H1 (cell line): ENCODE data around the gene EIF2AK2. TPM values are rescaled to one million over a fixed set of nuclear protein-coding genes. Genes with fewer than 3 reads are reported as not detected.

Experiments used
- CTCF ChIA-PET: fragments of 300-600 bp; sonication (Branson Sonifier 250); formaldehyde crosslinking; loops from one replicate; lab custom pipeline; 2021; ENCODE audit not compliant: partially characterized antibody; lab: Charles Lee
- POLR2A ChIA-PET: fragments of 300-600 bp; sonication (Branson Sonifier 250); formaldehyde crosslinking; loops from one replicate; lab custom pipeline; 2021; ENCODE audit warnings: inconsistent platforms; ENCODE audit not compliant: partially characterized antibody; lab: Charles Lee
- DNase-seq, 2 experiments: peaks; one replicate each; pipeline versions ENCODE4 v3.0.0 to v3.0.0-alpha.2; 2010 to 2022; ENCODE audit warnings: low spot score in 2 of 2, low read depth in 1 of 2, mixed read lengths in 1 of 2
- FAIRE-seq: peaks from 2 replicates; lab custom pipeline; 2011; peaks lifted over from hg19 to GRCh38; lab: Jason Lieb, UNC
- H2AFZ ChIP-seq: 2 replicates; pipeline ENCODE4 v1.8.1; 2012; ENCODE audit warnings: low read length, inconsistent platforms
- H2AK5ac ChIP-seq: 2 replicates; pipeline ENCODE4 v1.6.1; 2013; ENCODE audit warnings: low read depth, low read length
- H2BK120ac ChIP-seq: replicated peaks from 2 replicates; pipeline ENCODE3; 2013; ENCODE audit warnings: low read depth, low read length, inconsistent platforms
- H2BK12ac ChIP-seq: 2 replicates; pipeline ENCODE4 v1.6.1; 2013; ENCODE audit warnings: low read depth, low read length
- H2BK15ac ChIP-seq: 2 replicates; pipeline ENCODE4 v1.6.1; 2013; ENCODE audit warnings: low read length
- H2BK20ac ChIP-seq: 2 replicates; pipeline ENCODE4 v1.6.1; 2013; ENCODE audit warnings: low read length
- H2BK5ac ChIP-seq: 2 replicates; pipeline ENCODE4 v1.6.1; 2013; ENCODE audit warnings: low read depth, low read length
- H3K14ac ChIP-seq: 2 replicates; pipeline ENCODE4 v1.6.1; 2013; ENCODE audit warnings: inconsistent platforms; ENCODE audit not compliant: insufficient read length
- H3K18ac ChIP-seq: 2 replicates; pipeline ENCODE4 v1.6.1; 2013; ENCODE audit warnings: low read length; ENCODE audit errors: extremely low read depth
- H3K23ac ChIP-seq: 2 replicates; pipeline ENCODE4 v1.6.1; 2013; ENCODE audit warnings: inconsistent platforms; ENCODE audit not compliant: insufficient read length
- H3K23me2 ChIP-seq: 2 replicates; pipeline ENCODE4 v1.6.1; 2013; ENCODE audit warnings: low read depth, low read length
- H3K27ac ChIP-seq: 2 replicates; pipeline ENCODE4 v1.6.1; 2011; ENCODE audit warnings: low read depth, low read length, inconsistent platforms
- H3K27me3 ChIP-seq, 4 experiments: replicated peaks in 1 of 4; 1 replicate in 1 of 4; 2 replicates in 3 of 4; pipeline versions ENCODE4 v1.6.1 to v1.8.1; 2011 to 2013; ENCODE audit warnings: low read length in 3 of 4, mild to moderate bottlenecking in 3 of 4, inconsistent platforms in 2 of 4, mixed read lengths in 2 of 4, moderate library complexity in 1 of 4; ENCODE audit not compliant: control insufficient read depth in 3 of 4, insufficient read depth in 3 of 4; ENCODE audit errors: extremely low read depth in 1 of 4
- H3K36me3 ChIP-seq, 4 experiments: 2 replicates each; pipeline versions ENCODE4 v1.6.1 to v1.8.1; 2011 to 2013; ENCODE audit warnings: mild to moderate bottlenecking in 4 of 4, low read length in 3 of 4, moderate library complexity in 2 of 4, control low read depth in 1 of 4, inconsistent platforms in 1 of 4; ENCODE audit not compliant: insufficient read depth in 4 of 4, control insufficient read depth in 2 of 4
- H3K4ac ChIP-seq: replicated peaks from 2 replicates; pipeline ENCODE3; 2013; ENCODE audit warnings: low read length, low read depth, mixed read lengths, inconsistent platforms; ENCODE audit not compliant: insufficient read length
- H3K4me1 ChIP-seq, 4 experiments: replicated peaks in 1 of 4; 1 replicate in 1 of 4; 2 replicates in 3 of 4; pipeline versions ENCODE4 v1.6.1 to v1.8.1; 2011 to 2013; ENCODE audit warnings: low read length in 3 of 4, inconsistent platforms in 2 of 4, mixed read lengths in 1 of 4; ENCODE audit not compliant: insufficient read depth in 4 of 4, control insufficient read depth in 3 of 4
- H3K4me2 ChIP-seq, 2 experiments: 2 replicates each; pipeline versions ENCODE4 v1.6.1 to v1.8.1; 2011 to 2013; ENCODE audit warnings: low read depth in 2 of 2, low read length in 2 of 2, control low read depth in 1 of 2, inconsistent platforms in 1 of 2, mild to moderate bottlenecking in 1 of 2; ENCODE audit not compliant: insufficient read depth in 1 of 2
- H3K4me3 ChIP-seq, 4 experiments: fragments of 200-600, 300-600 bp in 1 of 4; sonication (generic), shearing (Covaris generic), sonication (Bioruptor Twin) in 1 of 4; 2 replicates each; pipeline versions ENCODE4 v1.5.1 to v1.8.1; 2011 to 2016; ENCODE audit warnings: low read length in 4 of 4, low read depth in 3 of 4, control low read depth in 2 of 4, inconsistent platforms in 2 of 4, mild to moderate bottlenecking in 2 of 4, mixed read lengths in 1 of 4, moderate library complexity in 1 of 4; ENCODE audit not compliant: insufficient read depth in 2 of 4; ENCODE audit errors: extremely low read depth in 1 of 4
- H3K56ac ChIP-seq: replicated peaks from 2 replicates; pipeline ENCODE3; 2013; ENCODE audit warnings: low read depth, mild to moderate bottlenecking, mixed read lengths, low read length, inconsistent platforms; ENCODE audit not compliant: insufficient read length
- H3K79me1 ChIP-seq: 2 replicates; pipeline ENCODE4 v1.6.1; 2013; ENCODE audit warnings: low read depth, low read length, control low read depth
- H3K79me2 ChIP-seq, 2 experiments: 2 replicates each; pipeline versions ENCODE4 v1.6.1 to v1.8.1; 2012 to 2013; ENCODE audit warnings: low read length in 2 of 2, mild to moderate bottlenecking in 2 of 2, inconsistent platforms in 1 of 2; ENCODE audit not compliant: insufficient read depth in 2 of 2, control insufficient read depth in 1 of 2
- H3K9ac ChIP-seq, 4 experiments: replicated peaks in 1 of 4; 1 replicate in 1 of 4; 2 replicates in 3 of 4; pipeline versions ENCODE4 v1.6.1 to v1.8.1; 2011 to 2013; ENCODE audit warnings: low read depth in 3 of 4, low read length in 3 of 4, control low read depth in 2 of 4, mild to moderate bottlenecking in 2 of 4, moderate library complexity in 2 of 4, inconsistent platforms in 1 of 4; ENCODE audit errors: extremely low read depth in 1 of 4
- H3K9me3 ChIP-seq, 2 experiments: 2 replicates each; pipeline versions ENCODE4 v1.6.1 to v1.8.1; 2012 to 2013; ENCODE audit warnings: mild to moderate bottlenecking in 2 of 2, moderate library complexity in 2 of 2, control low read depth in 1 of 2, inconsistent platforms in 1 of 2, low read depth in 1 of 2, low read length in 1 of 2, mixed read lengths in 1 of 2; ENCODE audit not compliant: insufficient read depth in 2 of 2
- H4K20me1 ChIP-seq, 2 experiments: replicated peaks in 1 of 2; 2 replicates each; pipeline versions ENCODE3 to v1.8.1; 2011 to 2013; ENCODE audit warnings: inconsistent platforms in 2 of 2, low read length in 2 of 2, mild to moderate bottlenecking in 1 of 2; ENCODE audit not compliant: insufficient read depth in 2 of 2, control insufficient read depth in 1 of 2
- H4K5ac ChIP-seq: 2 replicates; pipeline ENCODE4 v1.6.1; 2013; ENCODE audit warnings: low read length, low read depth, mixed read lengths, inconsistent platforms; ENCODE audit not compliant: insufficient read length
- H4K8ac ChIP-seq: 2 replicates; pipeline ENCODE4 v1.8.0; 2013; ENCODE audit warnings: mild to moderate bottlenecking, moderate library complexity, low read length, inconsistent platforms; ENCODE audit not compliant: insufficient read depth; ENCODE audit errors: extremely low read depth
- H4K91ac ChIP-seq: replicated peaks from 2 replicates; pipeline ENCODE3; 2013; ENCODE audit warnings: low read length, mixed read lengths, inconsistent platforms; ENCODE audit not compliant: insufficient read length
- CEBPB ChIP-seq: IDR thresholded peaks from 2 replicates; pipeline ENCODE4 v1.6.1; 2012; ENCODE audit warnings: low read depth, low read length
- CHD1 ChIP-seq: IDR thresholded peaks from 2 replicates; pipeline ENCODE4 v1.6.1; 2012; ENCODE audit warnings: low read depth, low read length, improper control_type of control experiment
- E2F6 ChIP-seq: IDR thresholded peaks from 2 replicates; pipeline ENCODE4 v1.6.1; 2012; ENCODE audit warnings: inconsistent platforms
- NRF1 ChIP-seq: IDR thresholded peaks from 2 replicates; pipeline ENCODE4 v1.6.1; 2011; ENCODE audit warnings: mild to moderate bottlenecking, low read depth, low read length, improper control_type of control experiment
- POLR2A ChIP-seq, 2 experiments: IDR thresholded peaks; 1 replicate in 1 of 2; 2 replicates in 1 of 2; pipeline ENCODE4 v1.6.1; 2011; ENCODE audit warnings: low read depth in 2 of 2, low read length in 2 of 2, mild to moderate bottlenecking in 2 of 2; ENCODE audit errors: control extremely low read depth in 1 of 2
- POLR2AphosphoS5 ChIP-seq: IDR thresholded peaks from 2 replicates; pipeline ENCODE4 v1.6.1; 2011; ENCODE audit warnings: low read depth, low read length
- RXRA ChIP-seq: IDR thresholded peaks from 2 replicates; pipeline ENCODE4 v1.6.1; 2011; ENCODE audit warnings: low read depth, mild to moderate bottlenecking, low read length, moderate library complexity; ENCODE audit not compliant: insufficient read depth
- SIN3A ChIP-seq, 2 experiments: IDR thresholded peaks in 1 of 2; conservative IDR thresholded peaks in 1 of 2; 2 replicates each; pipeline ENCODE4 v1.6.1; 2011 to 2012; ENCODE audit warnings: low read length in 2 of 2, improper control_type of control experiment in 1 of 2, low read depth in 1 of 2, mild to moderate bottlenecking in 1 of 2
- TAF1 ChIP-seq: IDR thresholded peaks from 2 replicates; pipeline ENCODE4 v1.6.1; 2011; ENCODE audit warnings: mild to moderate bottlenecking, low read depth, low read length
- TBP ChIP-seq: IDR thresholded peaks from 2 replicates; pipeline ENCODE4 v1.6.1; 2011; ENCODE audit warnings: low read depth, low read length, improper control_type of control experiment
- WGBS, 2 experiments: shearing (Covaris generic) in 1 of 2; methylation state at CpG; one replicate each; pipeline versions ENCODE4 v1.1.6 to v1.1.7; 2013 to 2015; ENCODE audit warnings: low lambda C conversion rate in 2 of 2, mixed read lengths in 2 of 2, inconsistent platforms in 1 of 2, low coverage in 1 of 2, missing lambda C conversion rate in 1 of 2; ENCODE audit not compliant: insufficient replicate concordance in 2 of 2, insufficient coverage in 1 of 2, insufficient read length in 1 of 2; ENCODE audit errors: extremely low coverage in 1 of 2, missing lambda C conversion rate in 1 of 2; 5-methylcytosine and 5-hydroxymethylcytosine counted together
- polyA plus RNA-seq, 7 experiments: library from polyadenylated mRNA; depleted of rRNA in 3 of 7; stranded (reverse) in 5 of 7; unstranded in 2 of 7; fragments of >200 nt in 5 of 7; fragments of 200-250 nt in 2 of 7; gene quantifications; 1 replicate in 5 of 7; 2 replicates in 1 of 7; 4 replicates in 1 of 7; pipeline versions ENCODE4 v1.2.1 to v1.2.3, GENCODE V29; 2011 to 2013; ENCODE audit warnings: missing spikeins in 2 of 7, mixed read lengths in 2 of 7
- total RNA-seq: library from RNA; stranded (reverse); fragmentation: NEBNext Ultra II Directional; extraction: Animal tissue kit (Norgen Biotek cat#: 25700); gene quantifications from 2 replicates; pipeline ENCODE4 v1.2.1, GENCODE V29; 2021

Gene EIF2AK2
- total and polyA plus RNA-seq, 2 of the 8 experiments (the other 6 are each of a cell fraction or from before 2014, with no cell fraction given) = 13.1 to 46.9 TPM

- CTCF ChIA-PET = interaction anchor here (0.8 to 8.8 kb wide), 5 partner anchors 8 to 28 kb away, joined by 3 to 48 read pairs (median 6); no protein-coding TSS in a partner anchor
- no peak for FAIRE-seq
- TF ChIP-seq CEBPB (no peak), POLR2AphosphoS5 (peak; percentile 21; the same call in 1 of the 2 replicates), NRF1 (peak; percentile 61), RXRA (no peak), SIN3A (conservative IDR thresholded peaks at IDR 0.05 in 1 of 2, IDR thresholded peaks at IDR 0.05 in 1 of 2; ENCODE audit: low read depth in 1 of 2, low read length in 2 of 2) (0 out of 4 replicates have a peak, but pooled peaks of 1 of the 2 experiments have one; percentile 26), TAF1 (peak; percentile 54; the same call in 1 of the 2 replicates), E2F6 (no peak), POLR2A (IDR thresholded peaks at IDR 0.05; ENCODE audit: control extremely low read depth in 1 of 2, low read depth in 2 of 2, low read length in 2 of 2) (peak in 1 of 2 experiments; percentile 56; a peak in 2 of 3 replicates), CHD1 (no peak), TBP (0 out of 2 replicates have a peak, but pooled peaks have one; percentile 28)
Measured at GRCh38 chr2:37196320-37197195, 39.8 kb upstream of the EIF2AK2 start, which contains the start of gene CEBPZOS. CEBPZOS (plus strand) TSS chr2:37196496; CDS start chr2:37199705, 3,209 bp downstream.

More at GRCh38 chr2:37196320-37197195, 39.8 kb upstream of the EIF2AK2 start, which contains the start of gene CEBPZOS:
- Histone ChIP-seq H3K56ac (peak within 1 kb of the TSS; percentile 48), H3K4me3 (peak within 1 kb of the TSS; percentile 65 to 87 (median 69)), H3K27me3 (no peaks in the 10 kb centered on the region), H2AK5ac (no peak within 1 kb of the TSS; the same call in 1 of the 2 replicates), H3K18ac (peak within 1 kb of the TSS; percentile 92), H4K8ac (peak within 1 kb of the TSS; percentile 86), H4K91ac (peak within 1 kb of the TSS; percentile 60), H3K79me1 (no peaks in the 10 kb centered on the region), H3K4me2 (peak within 1 kb of the TSS; percentile 48 to 76), H2BK20ac (no peak within 1 kb of the TSS), H3K23ac (no peak within 1 kb of the TSS), H4K20me1 (no peaks in the 10 kb centered on the region), H3K14ac (no peak within 1 kb of the TSS), H3K79me2 (peaks cover 5 to 29% of the 10 kb centered on the region in 2 experiments; a peak in 3 of 4 replicates), H3K9me3 (no peaks in the 10 kb centered on the region), H2BK5ac (peak within 1 kb of the TSS; percentile 85), H2BK15ac (no peak within 1 kb of the TSS; the same call in 1 of the 2 replicates), H2AFZ (no peak within 1 kb of the TSS), H3K36me3 (peaks cover 0 to 18% (median 9%) of the 10 kb centered on the region in 4 experiments; a peak in 5 of 8 replicates), H3K27ac (peak within 1 kb of the TSS; percentile 49; the same call in 1 of the 2 replicates), H3K4ac (peak within 1 kb of the TSS; percentile 19), H4K5ac (peak within 1 kb of the TSS; percentile 68), H3K9ac (peak within 1 kb of the TSS; percentile 52 to 70 (median 62)), H3K4me1 (peaks cover 4 to 25% (median 8%) of the 10 kb centered on the region in 4 experiments; a peak in 5 of 7 replicates), H3K23me2 (peaks cover 6% of the 10 kb centered on the region), H2BK120ac (no peak within 1 kb of the TSS), H2BK12ac (peak within 1 kb of the TSS; percentile 75; the same call in 1 of the 2 replicates)
- POLR2A ChIA-PET = interaction anchor here (0.7 to 2.6 kb wide), 9 partner anchors 9 to 46 kb away, joined by 3 to 7 read pairs (median 4); no protein-coding TSS in a partner anchor
- WGBS, 2 experiments = 42% methylated on average over 70 of the region's 72 CpGs; no CpG with 5 or more reads in 1 of the 2 experiments
- DNase-seq = peak; percentile 70 to 80
